Ramos (cell line): Measurements from ENCODE around the gene RETREG1.
"Not testable (repeated sequence)": the region's sequence is repeated elsewhere in the genome, so short reads cannot be mapped to it uniquely, and the experiment has no call there.

Experiments used
- in situ Hi-C: fragments of 300-500 bp; cut with MboI; formaldehyde crosslinking; loops from one replicate; pipeline ENCODE4 v1.14.3; 2022; ENCODE audit warnings: low sequenced_read_pairs; ENCODE audit not compliant: unreplicated experiment

Gene RETREG1

GRCh38 chr5:16616536-16617273 lies at the start of gene RETREG1:
Gene RETREG1 (minus strand): TSS chr5:16616997. CDS start chr5:16616971, 26 bp downstream.
- in situ Hi-C loops: no loop called here

- in situ Hi-C loops: no loop called here
These were observed 49.5 kb upstream of the RETREG1 start for GRCh38 chr5:16666130-16666882.

- in situ Hi-C loops: no loop called here
These were observed 48.8 kb upstream of the RETREG1 start for GRCh38 chr5:16665601-16666000.

- in situ Hi-C loops: no loop called here
These were observed 47.6 kb upstream of the RETREG1 start for GRCh38 chr5:16664368-16664767.

GRCh38 chr5:16663840-16664239 lies 47.0 kb upstream of the RETREG1 start:
- in situ Hi-C loops: no loop called here

GRCh38 chr5:16661713-16662112 lies 44.9 kb upstream of the RETREG1 start:
- in situ Hi-C loops: no loop called here

- in situ Hi-C loops: no loop called here
These were observed 44.2 kb upstream of the RETREG1 start for GRCh38 chr5:16660982-16661381.

GRCh38 chr5:16659536-16659935 lies 42.7 kb upstream of the RETREG1 start:
- in situ Hi-C loops: no loop called here

GRCh38 chr5:16656561-16657191 lies 39.9 kb upstream of the RETREG1 start:
- in situ Hi-C loops: no loop called here

GRCh38 chr5:16654647-16655334 lies 38.0 kb upstream of the RETREG1 start:
- in situ Hi-C loops: no loop called here

- in situ Hi-C loops: not testable (repeated sequence)
These were observed 31.9 kb upstream of the RETREG1 start for GRCh38 chr5:16648739-16649138.

- in situ Hi-C loops: no loop called here
These were observed 27.6 kb upstream of the RETREG1 start for GRCh38 chr5:16644301-16644889.

- in situ Hi-C loops: no loop called here
These were observed 26.1 kb upstream of the RETREG1 start for GRCh38 chr5:16642867-16643266.

GRCh38 chr5:16639206-16639605 lies 22.4 kb upstream of the RETREG1 start:
- in situ Hi-C loops: no loop called here

GRCh38 chr5:16628376-16628775 lies 11.6 kb upstream of the RETREG1 start:
- in situ Hi-C loops: no loop called here

- in situ Hi-C loops: no loop called here
These were observed 10.0 kb upstream of the RETREG1 start for GRCh38 chr5:16626696-16627264.

GRCh38 chr5:16625096-16625495 lies 8.3 kb upstream of the RETREG1 start:
- in situ Hi-C loops: no loop called here

- in situ Hi-C loops: no loop called here
These were observed 2.3 kb upstream of the RETREG1 start for GRCh38 chr5:16619136-16619535.

- in situ Hi-C loops: no loop called here
These were observed 1.5 kb upstream of the RETREG1 start for GRCh38 chr5:16618138-16618897.
